Measurements from ENCODE around the gene SEPTIN12. TPM values are rescaled to one million over a fixed set of nuclear protein-coding genes. Genes with fewer than 3 reads are reported as not detected.

Gene SEPTIN12
- total and polyA plus RNA-seq, 10 of the 15 experiments (the other 5 are each of a cell fraction or from before 2014, with no cell fraction given), result not detected

DNA sequence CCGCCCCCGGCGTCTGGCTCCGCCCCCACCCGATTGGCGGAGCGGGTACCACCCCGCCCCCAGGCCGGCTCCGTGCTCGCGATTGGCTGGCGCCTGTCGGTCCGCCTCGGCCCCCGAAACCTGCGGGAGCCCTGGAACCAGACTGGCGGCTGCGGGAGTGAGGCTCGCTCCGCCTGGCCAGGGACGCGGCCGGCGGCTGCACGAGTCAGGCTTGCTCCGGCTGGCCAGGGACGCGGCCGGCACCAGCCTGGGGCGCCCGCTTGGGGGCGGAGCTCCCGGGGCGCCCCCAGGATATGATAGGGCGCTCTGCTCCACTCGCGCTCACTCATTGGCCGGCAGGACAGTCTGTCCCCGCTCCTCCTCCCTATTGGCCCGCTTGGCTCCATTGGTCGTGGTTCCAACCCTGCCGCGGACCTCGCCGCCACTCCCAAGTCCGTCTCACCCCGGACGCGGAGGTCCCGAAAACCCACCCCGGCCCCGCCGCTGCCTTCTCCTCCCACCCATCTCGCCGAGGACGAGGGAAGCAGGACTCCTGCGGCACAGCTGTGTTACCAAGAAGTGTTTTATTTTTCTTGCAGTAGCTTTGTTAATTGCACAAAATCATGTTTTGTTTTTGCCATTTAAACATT is 14.6 kb upstream of the SEPTIN12 start:
- Histone ChIP-seq H3K27me3 (replicated peaks in 1 of 2; ENCODE audit: control insufficient read depth in 2 of 2, insufficient read depth in 2 of 2, low read length in 1 of 2) (no peaks in the 10 kb centered on the region), H3K4me3 (peak overlapping the region; percentile 72), H3K79me2 (ENCODE audit: control insufficient read depth, insufficient read depth, low read length) (no peaks in the 10 kb centered on the region), H3K9ac (ENCODE audit: control insufficient read depth, insufficient read depth, low read length) (peak overlapping the region; percentile 43; the same call in 1 of the 2 replicates), H3K4me1 (ENCODE audit: control insufficient read depth, insufficient read depth, low read length) (peaks cover 20% of the 10 kb centered on the region), H3K4me2 (ENCODE audit: control insufficient read depth, insufficient read depth) (peak overlapping the region; percentile 97), H3K36me3 (ENCODE audit: control insufficient read depth in 2 of 2, insufficient read depth in 2 of 2, low read length in 1 of 2) (peaks cover 3 to 4% of the 10 kb centered on the region in 2 experiments), H4K20me1 (ENCODE audit: control insufficient read depth, insufficient read depth) (no peaks in the 10 kb centered on the region), H2AFZ (ENCODE audit: control insufficient read depth, low read depth, low read length) (peak overlapping the region; percentile 66), H3K27ac (ENCODE audit: control insufficient read depth, insufficient read depth) (peak overlapping the region; percentile 20; the same call in 1 of the 2 replicates), H3K9me3 (replicated peaks; ENCODE audit: control insufficient read depth, insufficient read depth, low read length) (no peaks in the 10 kb centered on the region)
- in situ Hi-C loops (cut with MboI) (no loop called here), intact Hi-C loops (cut with micrococcal nuclease; ENCODE audit: unreplicated experiment) (loop anchor here (2.0 to 10.0 kb wide), 4 partner anchors 34 to 188 kb away; partner anchors contain the start of genes ANKS3, DNAAF8, SEC14L5 and UBALD1)
- SMC1A ChIA-PET (ENCODE audit: uncharacterized antibody, unreplicated experiment), result interaction anchor here (0.7 to 2.4 kb wide), 5 partner anchors 9 to 179 kb away, joined by 3 to 11 read pairs (median 5); partner anchors contain the start of gene DNAAF8
- ATAC-seq (peak; percentile 97), FAIRE-seq (peak; percentile 97), DNase-seq (ENCODE audit: low read depth, low spot score) (peak; percentile 47)
- POLR2A ChIA-PET, result interaction anchor here (0.5 to 1.8 kb wide), 6 partner anchors 8 to 109 kb away, joined by 3 to 5 read pairs (median 4); partner anchors contain the start of genes ANKS3, DNAAF8 and NUDT16L1
- RAD21 ChIA-PET (ENCODE audit: unreplicated experiment), result interaction anchor here (1.1 to 2.8 kb wide), 2 partner anchors 68 to 108 kb away, joined by 4 to 18 read pairs; partner anchors contain the start of genes ANKS3 and DNAAF8
- no TSS peak for BruUV-seq (replicated peaks)
- CTCF ChIA-PET, result interaction anchor here (0.7 to 1.4 kb wide), 4 partner anchors 16 to 108 kb away, joined by 3 to 5 read pairs (median 3); partner anchors contain the start of genes ANKS3 and DNAAF8
- under 1% methylated on average over 37 of the region's 59 CpGs for WGBS (ENCODE audit: insufficient coverage, insufficient replicate concordance, low lambda C conversion rate, missing lambda C conversion rate)
- 0 out of 2 replicates have a peak, but pooled peaks have one; percentile 1 for TF ChIP-seq CREM (IDR thresholded peaks at IDR 0.05; ENCODE audit: low read depth)
- TF ChIP-seq DPF2 (IDR thresholded peaks at IDR 0.05), result peak; percentile 98
- no peak for TF ChIP-seq ZNF274 (IDR thresholded peaks at IDR 0.05; ENCODE audit: insufficient read depth, insufficient read length)
- TF ChIP-seq HCFC1 (IDR thresholded peaks at IDR 0.05; ENCODE audit: low read length), result no peak
- TF ChIP-seq HDAC2 (IDR thresholded peaks at IDR 0.05), result no peak
- TF ChIP-seq BACH1 (IDR thresholded peaks at IDR 0.05; ENCODE audit: borderline replicate concordance), result 0 out of 2 replicates have a peak, but pooled peaks have one; percentile 49
- TF ChIP-seq GABPA (IDR thresholded peaks at IDR 0.05; ENCODE audit: low read depth), result no peak
- no peak for TF ChIP-seq ESRRA (IDR thresholded peaks at IDR 0.05; ENCODE audit: low read length)
- TF ChIP-seq PAX8 (IDR thresholded peaks at IDR 0.05), result no peak
- TF ChIP-seq, protein P1, sequence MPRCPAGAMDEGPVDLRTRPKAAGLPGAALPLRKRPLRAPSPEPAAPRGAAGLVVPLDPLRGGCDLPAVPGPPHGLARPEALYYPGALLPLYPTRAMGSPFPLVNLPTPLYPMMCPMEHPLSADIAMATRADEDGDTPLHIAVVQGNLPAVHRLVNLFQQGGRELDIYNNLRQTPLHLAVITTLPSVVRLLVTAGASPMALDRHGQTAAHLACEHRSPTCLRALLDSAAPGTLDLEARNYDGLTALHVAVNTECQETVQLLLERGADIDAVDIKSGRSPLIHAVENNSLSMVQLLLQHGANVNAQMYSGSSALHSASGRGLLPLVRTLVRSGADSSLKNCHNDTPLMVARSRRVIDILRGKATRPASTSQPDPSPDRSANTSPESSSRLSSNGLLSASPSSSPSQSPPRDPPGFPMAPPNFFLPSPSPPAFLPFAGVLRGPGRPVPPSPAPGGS (IDR thresholded peaks at IDR 0.05; ENCODE audit: borderline replicate concordance, insufficient read depth, low read depth, low read length, poor library complexity, severe bottlenecking), result peak; percentile 38
- TF ChIP-seq ETV6 (conservative IDR thresholded peaks at IDR 0.05 in 1 of 2, IDR thresholded peaks at IDR 0.05 in 1 of 2; ENCODE audit: borderline replicate concordance in 1 of 2, low read depth in 1 of 2), result no peak
- peak; percentile 90; the same call in 1 of the 2 replicates for TF ChIP-seq CHD2 (IDR thresholded peaks at IDR 0.05; ENCODE audit: borderline replicate concordance, low read depth, low read length)
- TF ChIP-seq, protein P2, sequence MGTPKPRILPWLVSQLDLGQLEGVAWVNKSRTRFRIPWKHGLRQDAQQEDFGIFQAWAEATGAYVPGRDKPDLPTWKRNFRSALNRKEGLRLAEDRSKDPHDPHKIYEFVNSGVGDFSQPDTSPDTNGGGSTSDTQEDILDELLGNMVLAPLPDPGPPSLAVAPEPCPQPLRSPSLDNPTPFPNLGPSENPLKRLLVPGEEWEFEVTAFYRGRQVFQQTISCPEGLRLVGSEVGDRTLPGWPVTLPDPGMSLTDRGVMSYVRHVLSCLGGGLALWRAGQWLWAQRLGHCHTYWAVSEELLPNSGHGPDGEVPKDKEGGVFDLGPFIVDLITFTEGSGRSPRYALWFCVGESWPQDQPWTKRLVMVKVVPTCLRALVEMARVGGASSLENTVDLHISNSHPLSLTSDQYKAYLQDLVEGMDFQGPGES (IDR thresholded peaks at IDR 0.05), result peak; percentile 90
- TF ChIP-seq, protein P3, sequence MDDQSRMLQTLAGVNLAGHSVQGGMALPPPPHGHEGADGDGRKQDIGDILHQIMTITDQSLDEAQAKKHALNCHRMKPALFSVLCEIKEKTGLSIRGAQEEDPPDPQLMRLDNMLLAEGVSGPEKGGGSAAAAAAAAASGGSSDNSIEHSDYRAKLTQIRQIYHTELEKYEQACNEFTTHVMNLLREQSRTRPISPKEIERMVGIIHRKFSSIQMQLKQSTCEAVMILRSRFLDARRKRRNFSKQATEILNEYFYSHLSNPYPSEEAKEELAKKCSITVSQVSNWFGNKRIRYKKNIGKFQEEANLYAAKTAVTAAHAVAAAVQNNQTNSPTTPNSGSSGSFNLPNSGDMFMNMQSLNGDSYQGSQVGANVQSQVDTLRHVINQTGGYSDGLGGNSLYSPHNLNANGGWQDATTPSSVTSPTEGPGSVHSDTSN (IDR thresholded peaks at IDR 0.05; ENCODE audit: insufficient replicate concordance, low read depth, low read length), result peak; percentile 97
- no peak for TF ChIP-seq RFX5 (IDR thresholded peaks at IDR 0.05; ENCODE audit: low read depth, low read length)
- peak in 1 of 2 experiments; percentile 72; a peak in 2 of 3 replicates for TF ChIP-seq EGR1 (IDR thresholded peaks at IDR 0.05; ENCODE audit: borderline replicate concordance in 1 of 2, low read depth in 2 of 2, low read length in 2 of 2)
- TF ChIP-seq SRF (IDR thresholded peaks at IDR 0.05; ENCODE audit: low read depth in 2 of 2, low read length in 2 of 2), result no peak
